WTC11 (cell line): ENCODE results near the gene PARS2. TPM values are rescaled to one million over a fixed set of nuclear protein-coding genes. Genes with fewer than 3 reads are reported as not detected.

ENCODE experiments used
- ATAC-seq: fragments of 200-7000 bp; cut with Tn5 transposase; 2 replicates; pipeline ENCODE4 v1.10.0; 2021; ENCODE audit warnings: mild to moderate bottlenecking, moderate library complexity
- CTCF ChIA-PET: fragments of 300-600 bp; sonication (Branson Sonifier 250); formaldehyde crosslinking; loops from one replicate; lab custom pipeline; 2021; ENCODE audit warnings: antibody characterized with exemption; lab: Charles Lee
- POLR2A ChIA-PET: fragments of 350-600 bp; sonication (Branson Sonifier 250); formaldehyde crosslinking; loops from one replicate; lab custom pipeline; 2021; ENCODE audit warnings: antibody characterized with exemption; lab: Charles Lee
- DNase-seq: peaks from one replicate; pipeline ENCODE4 v3.0.0; 2021; ENCODE audit warnings: low spot score
- H3K27ac Mint-ChIP-seq: 2 replicates; pipeline ENCODE4 v1.8.0; 2021; ENCODE audit warnings: mixed read lengths
- H3K27me3 Mint-ChIP-seq: 2 replicates; pipeline ENCODE4 v1.8.0; 2021; ENCODE audit warnings: low read depth, mild to moderate bottlenecking, moderate library complexity, mixed read lengths
- H3K36me3 Mint-ChIP-seq: 2 replicates; pipeline ENCODE4 v1.8.0; 2021; ENCODE audit warnings: mixed read lengths
- H3K4me1 Mint-ChIP-seq: 2 replicates; pipeline ENCODE4 v1.8.0; 2022; ENCODE audit warnings: mixed read lengths
- H3K4me3 Mint-ChIP-seq: 2 replicates; pipeline ENCODE4 v1.8.0; 2021; ENCODE audit warnings: mild to moderate bottlenecking, moderate library complexity, mixed read lengths
- H3K9me3 Mint-ChIP-seq: 2 replicates; pipeline ENCODE4 v1.8.0; 2021; ENCODE audit warnings: mixed read lengths
- ARID4B ChIP-seq: sonication (generic); formaldehyde crosslinking; IDR thresholded peaks from 2 replicates; pipeline ENCODE4 v1.8.0; 2023; ENCODE audit warnings: missing genetic modification reagents, mild to moderate bottlenecking, borderline replicate concordance
- E2F4 ChIP-seq: sonication (generic); formaldehyde crosslinking; IDR thresholded peaks from 2 replicates; pipeline ENCODE4 v1.8.1; 2022; ENCODE audit warnings: low read depth, mild to moderate bottlenecking, moderate library complexity, missing genetic modification reagents, borderline replicate concordance
- FOXJ3 ChIP-seq: sonication (generic); formaldehyde crosslinking; IDR thresholded peaks from 2 replicates; pipeline ENCODE4 v1.9.0; 2021; ENCODE audit warnings: missing genetic modification reagents, mild to moderate bottlenecking, borderline replicate concordance
- GTF2I ChIP-seq: fragments of 250-450 bp; sonication (Bioruptor Pico); conservative IDR thresholded peaks from 2 replicates; pipeline ENCODE4 v1.4.0; 2021; ENCODE audit warnings: mild to moderate bottlenecking
- HMGA2 ChIP-seq: fragments of 250-450 bp; sonication (Bioruptor Pico); IDR thresholded peaks from 2 replicates; pipeline ENCODE4 v1.4.0; 2021; ENCODE audit warnings: mild to moderate bottlenecking, moderate library complexity
- IRF2 ChIP-seq: sonication (generic); formaldehyde crosslinking; IDR thresholded peaks from 2 replicates; pipeline ENCODE4 v1.8.0; 2022; ENCODE audit warnings: low read depth, missing genetic modification reagents, borderline replicate concordance
- JAZF1 ChIP-seq: fragments of 250-450 bp; sonication (Bioruptor Pico); IDR thresholded peaks from 2 replicates; pipeline ENCODE4 v1.9.0; 2021; ENCODE audit warnings: moderate library complexity, mild to moderate bottlenecking, inconsistent platforms
- NR3C1 ChIP-seq: sonication (generic); formaldehyde crosslinking; conservative IDR thresholded peaks from 2 replicates; pipeline ENCODE4 v1.8.1; 2023; ENCODE audit warnings: low read depth, mild to moderate bottlenecking, missing genetic modification reagents
- OVOL2 ChIP-seq: fragments of 250-450 bp; sonication (Bioruptor Pico); IDR thresholded peaks from 2 replicates; pipeline ENCODE4 v1.9.0; 2021; ENCODE audit warnings: mild to moderate bottlenecking, borderline replicate concordance
- RORB ChIP-seq: fragments of 250-450 bp; sonication (Bioruptor Pico); IDR thresholded peaks from 2 replicates; pipeline ENCODE4 v1.9.0; 2021; ENCODE audit warnings: mild to moderate bottlenecking
- TCF7 ChIP-seq: sonication (generic); formaldehyde crosslinking; IDR thresholded peaks from 2 replicates; pipeline ENCODE4 v1.8.0; 2022; ENCODE audit warnings: mild to moderate bottlenecking, low read depth, missing genetic modification reagents, moderate library complexity
- USF1 ChIP-seq: sonication (generic); formaldehyde crosslinking; IDR thresholded peaks from 2 replicates; pipeline ENCODE4 v1.8.0; 2022; ENCODE audit warnings: mild to moderate bottlenecking, missing genetic modification reagents
- ZNF138 ChIP-seq: sonication (generic); formaldehyde crosslinking; conservative IDR thresholded peaks from 2 replicates; pipeline ENCODE4 v1.8.1; 2022; ENCODE audit warnings: mild to moderate bottlenecking, moderate library complexity, missing genetic modification reagents
- ZNF219 ChIP-seq: sonication (generic); formaldehyde crosslinking; IDR thresholded peaks from 2 replicates; pipeline ENCODE4 v1.8.0; 2023; ENCODE audit warnings: missing genetic modification reagents, mild to moderate bottlenecking, borderline replicate concordance
- ZNF281 ChIP-seq: sonication (generic); formaldehyde crosslinking; IDR thresholded peaks from 2 replicates; pipeline ENCODE4 v1.8.0; 2023; ENCODE audit warnings: mild to moderate bottlenecking, missing genetic modification reagents
- ZNF317 ChIP-seq: sonication (generic); formaldehyde crosslinking; IDR thresholded peaks from 2 replicates; pipeline ENCODE4 v1.8.1; 2023; ENCODE audit warnings: low read depth, mild to moderate bottlenecking, moderate library complexity, missing genetic modification reagents, borderline replicate concordance
- ZNF425 ChIP-seq: fragments of 250-450 bp; sonication (Bioruptor Pico); conservative IDR thresholded peaks from 2 replicates; pipeline ENCODE4 v1.9.0; 2021; ENCODE audit warnings: mild to moderate bottlenecking
- ZNF512 ChIP-seq: sonication (generic); formaldehyde crosslinking; IDR thresholded peaks from 2 replicates; pipeline ENCODE4 v1.8.1; 2022; ENCODE audit warnings: missing genetic modification reagents, borderline replicate concordance
- total RNA-seq: library from RNA; stranded (reverse); gene quantifications from 3 replicates; pipeline ENCODE4 v1.2.3, GENCODE V29; 2021

The PARS2 gene
- total RNA-seq, 1 experiment from 2014 or later, result 11.5 TPM

- peaks cover 28% of the 10 kb centered on the region for H3K27me3 Mint-ChIP-seq
- H3K36me3 Mint-ChIP-seq, result no peaks in the 10 kb centered on the region
- POLR2A ChIA-PET, result no interaction called here
- CTCF ChIA-PET, result no interaction called here
- no peak for DNase-seq
- H3K4me3 Mint-ChIP-seq, result no peak overlapping the region
- peaks cover 10% of the 10 kb centered on the region for H3K4me1 Mint-ChIP-seq
- TF ChIP-seq TCF7 (CRISPR knock-in tag) (no peak), GTF2I (CRISPR knock-in tag) (no peak), ZNF425 (CRISPR knock-in tag) (no peak), IRF2 (CRISPR knock-in tag) (no peak), HMGA2 (no peak), FOXJ3 (CRISPR knock-in tag) (no peak), NR3C1 (CRISPR knock-in tag) (no peak), JAZF1 (no peak), ZNF281 (CRISPR knock-in tag) (no peak), ZNF512 (CRISPR knock-in tag) (no peak), ZNF219 (CRISPR knock-in tag) (no peak), ZNF138 (CRISPR knock-in tag) (no peak), E2F4 (CRISPR knock-in tag) (no peak), RORB (CRISPR knock-in tag) (no peak), OVOL2 (CRISPR knock-in tag) (no peak), ARID4B (CRISPR knock-in tag) (no peak), ZNF317 (CRISPR knock-in tag) (no peak), USF1 (no peak)
- ATAC-seq, result no peak
- H3K27ac Mint-ChIP-seq, result no peak overlapping the region
- H3K9me3 Mint-ChIP-seq, result no peaks in the 10 kb centered on the region
Measured at GRCh38 chr1:54711536-54711935, 52.8 kb downstream of the PARS2 start.
